Activated CD8-positive, alpha-beta memory T cell treated with anti-CD3 and anti-CD28 coated beads for 36 hours (primary cell): ENCODE measurements around the gene RTEL1. TPM values are rescaled to one million over a fixed set of nuclear protein-coding genes. Genes with fewer than 3 reads are reported as not detected.
"Not testable (repeated sequence)": the region's sequence is repeated elsewhere in the genome, so short reads cannot be mapped to it uniquely, and the experiment has no call there.

ENCODE experiments used
- CTCF ChIA-PET: fragments of 350-600 bp; sonication (Branson Sonifier 250); formaldehyde crosslinking; loops from one replicate; lab custom pipeline; 2021; ENCODE audit warnings: antibody characterized with exemption; lab: Charles Lee
- POLR2A ChIA-PET: fragments of 350-600 bp; sonication (Branson Sonifier 250); formaldehyde crosslinking; loops from one replicate; lab custom pipeline; 2021; ENCODE audit warnings: antibody characterized with exemption; lab: Charles Lee
- total RNA-seq, 2 experiments: library from RNA; stranded (reverse); gene quantifications; one replicate each; pipeline ENCODE4 v1.2.3, GENCODE V29; 2021

The RTEL1 gene
- total RNA-seq, 2 experiments from 2014 or later = 51.2 to 56.8 TPM

DNA sequence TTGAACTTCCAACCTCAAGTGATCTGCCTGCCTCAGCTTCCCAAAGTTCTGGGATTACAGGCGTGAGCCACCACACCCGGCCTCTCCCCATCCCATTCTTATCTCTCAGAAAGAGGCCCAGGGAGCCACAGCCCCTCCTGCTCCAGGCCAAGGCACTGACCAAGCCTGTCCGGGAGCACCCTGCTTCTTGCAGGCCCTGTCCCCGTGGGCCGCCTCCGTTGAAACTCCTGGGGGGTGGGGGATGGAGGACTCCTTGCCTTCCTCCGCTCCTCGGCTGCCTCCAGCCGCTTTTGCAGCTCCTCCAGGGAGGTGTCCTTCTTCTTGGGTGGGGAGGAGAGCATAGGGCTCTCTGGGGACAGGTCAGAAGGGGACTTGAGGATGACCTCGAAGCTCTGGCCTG is 14.6 kb upstream of the RTEL1 start:
- CTCF ChIA-PET = interaction anchor here (1.6 to 2.8 kb wide), 2 partner anchors 105 to 221 kb away, joined by 3 to 14 read pairs; partner anchors contain the start of gene PTK6
- POLR2A ChIA-PET = no interaction called here

DNA sequence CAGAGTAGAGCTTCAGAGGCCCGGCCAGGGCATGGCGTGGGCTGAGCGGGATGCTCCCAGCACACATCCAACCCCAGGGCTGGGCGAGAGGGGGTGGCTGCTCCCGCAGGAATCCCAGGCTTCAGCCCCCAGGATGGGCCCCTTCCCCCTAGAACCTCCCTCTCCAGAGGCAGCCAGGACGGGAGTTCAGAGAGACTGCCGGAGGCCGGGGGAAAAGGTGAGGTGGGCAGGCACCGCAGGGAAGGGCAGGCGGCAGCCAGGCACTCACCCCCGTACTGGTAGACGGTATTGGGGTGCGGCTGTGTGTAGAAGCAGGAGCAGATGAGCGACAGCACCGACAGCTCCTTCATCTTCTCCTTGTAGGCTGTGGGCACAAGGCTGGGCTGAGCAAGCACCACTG is 14.2 kb upstream of the RTEL1 start:
- POLR2A ChIA-PET = no interaction called here
- CTCF ChIA-PET = interaction anchor here (1.6 kb wide), 1 partner anchor 220 kb away, joined by 3 read pairs; no protein-coding TSS in a partner anchor

GRCh38 chr20:63645218-63645617 is 12.9 kb upstream of the RTEL1 start:
- ChIA-PET CTCF (no interaction called here), POLR2A (no interaction called here)

DNA sequence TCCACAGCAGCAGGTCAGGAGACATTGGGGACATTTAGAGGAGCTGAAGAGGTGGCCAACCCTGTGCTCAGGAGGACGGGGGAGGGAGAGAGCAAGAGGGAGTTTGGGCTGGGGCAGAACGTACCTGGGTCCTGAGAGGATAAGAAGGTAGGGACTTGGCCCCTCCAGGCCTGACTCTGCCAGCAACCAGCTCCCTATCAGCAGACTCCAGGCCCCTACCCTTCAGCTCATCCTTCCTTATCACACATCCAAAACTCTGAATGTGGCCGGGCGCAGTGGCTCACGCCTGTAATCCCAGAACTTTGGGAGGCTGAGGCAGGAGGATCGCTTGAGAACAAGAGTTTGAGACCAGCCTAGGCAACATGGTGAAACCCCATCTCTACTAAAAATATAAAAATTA is 9.9 kb upstream of the RTEL1 start:
- POLR2A ChIA-PET = no interaction called here

GRCh38 chr20:63648895-63649589 is 9.1 kb upstream of the RTEL1 start:
- POLR2A ChIA-PET = no interaction called here
- CTCF ChIA-PET = no interaction called here

More for the DNA sequence above, 9.9 kb upstream of the RTEL1 start:
- CTCF ChIA-PET = interaction anchor here (0.6 to 1.0 kb wide), 2 partner anchors 10 to 420 kb away, joined by 3 to 6 read pairs; partner anchors contain the start of gene RTEL1

DNA sequence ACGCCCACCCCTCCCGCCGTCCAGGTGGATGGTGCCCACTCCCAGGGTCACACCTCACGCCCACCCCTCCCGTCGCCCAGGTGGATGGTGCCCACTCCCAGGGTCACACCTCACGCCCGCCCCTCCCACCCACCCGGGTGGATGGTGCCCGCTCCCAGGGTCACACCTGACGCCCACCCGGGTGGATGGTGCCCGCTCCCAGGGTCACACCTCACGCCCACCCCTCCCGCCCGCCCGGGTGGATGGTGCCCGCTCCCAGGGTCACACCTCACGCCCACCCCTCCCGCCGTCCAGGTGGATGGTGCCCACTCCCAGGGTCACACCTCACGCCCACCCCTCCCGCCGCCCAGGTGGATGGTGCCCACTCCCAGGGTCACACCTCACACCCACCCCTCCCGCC is 7.6 kb upstream of the RTEL1 start:
- POLR2A ChIA-PET, CTCF ChIA-PET: not testable (repeated sequence)

DNA sequence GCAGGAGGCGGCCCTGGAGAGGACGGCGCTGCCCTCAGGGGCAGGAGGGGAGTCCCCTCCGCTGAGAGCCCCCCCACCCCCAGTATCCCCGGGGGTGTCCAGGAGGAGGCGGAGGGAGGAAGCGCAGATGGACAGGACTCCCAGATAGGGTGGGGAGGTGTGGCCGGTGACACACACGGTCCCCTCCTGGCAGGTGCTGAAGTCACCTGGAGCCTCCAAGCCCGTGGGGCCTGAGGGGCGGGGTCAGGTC is 6.2 kb upstream of the RTEL1 start:
- POLR2A ChIA-PET = interaction anchor here (1.3 kb wide), 1 partner anchor 10 kb away, joined by 8 read pairs; no protein-coding TSS in a partner anchor
- CTCF ChIA-PET = interaction anchor here (1.7 kb wide), 1 partner anchor 114 kb away, joined by 4 read pairs; the partner anchor contains the start of gene PTK6

- ChIA-PET CTCF (interaction anchor here (1.7 to 2.1 kb wide), 2 partner anchors 10 to 115 kb away, joined by 4 to 5 read pairs; partner anchors contain the start of gene PTK6), POLR2A (interaction anchor here (1.3 kb wide), 1 partner anchor 10 kb away, joined by 8 read pairs; no protein-coding TSS in a partner anchor)
Observed at GRCh38 chr20:63652192-63652980, 5.7 kb upstream of the RTEL1 start.

- CTCF ChIA-PET = interaction anchor here (0.6 to 2.1 kb wide), 4 partner anchors 11 to 320 kb away, joined by 3 to 5 read pairs (median 4); no protein-coding TSS in a partner anchor
- POLR2A ChIA-PET = interaction anchor here (0.5 to 1.1 kb wide), 3 partner anchors 26 to 79 kb away, joined by 3 to 4 read pairs (median 3); partner anchors contain the start of genes GMEB2 and HELZ2
Observed at GRCh38 chr20:63653041-63653973, 4.8 kb upstream of the RTEL1 start, which contains the start of gene STMN3. Gene STMN3, minus strand, starts transcription at chr20:63653424. Its CDS starts 79 bp downstream, at chr20:63653345.

- ChIA-PET CTCF (interaction anchor here (0.7 to 2.1 kb wide), 4 partner anchors 12 to 319 kb away, joined by 3 to 5 read pairs (median 4); no protein-coding TSS in a partner anchor), POLR2A (interaction anchor here (0.5 to 1.1 kb wide), 2 partner anchors 29 to 80 kb away, joined by 3 to 4 read pairs; partner anchors contain the start of gene HELZ2)
Observed at GRCh38 chr20:63653974-63654668, 4.0 kb upstream of the RTEL1 start.

GRCh38 chr20:63655249-63655648 is 2.9 kb upstream of the RTEL1 start:
- CTCF ChIA-PET = no interaction called here
- POLR2A ChIA-PET = no interaction called here

GRCh38 chr20:63656451-63656850 is 1.7 kb upstream of the RTEL1 start:
- ChIA-PET POLR2A (interaction anchor here (0.7 kb wide), 1 partner anchor 128 kb away, joined by 3 read pairs; no protein-coding TSS in a partner anchor), CTCF (no interaction called here)

GRCh38 chr20:63657260-63657936 is 714 bp upstream of the RTEL1 start:
- ChIA-PET POLR2A (interaction anchor here (1.0 to 1.7 kb wide), 6 partner anchors 15 to 208 kb away, joined by 3 to 10 read pairs (median 5); partner anchors contain the start of genes GMEB2, PPDPF, PTK6 and TPD52L2), CTCF (interaction anchor here (1.0 to 1.6 kb wide), 3 partner anchors 9 to 120 kb away, joined by 3 to 8 read pairs (median 6); partner anchors contain the start of gene PTK6)

- ChIA-PET POLR2A (interaction anchor here (0.8 to 1.7 kb wide), 7 partner anchors 17 to 206 kb away, joined by 3 to 10 read pairs (median 4); partner anchors contain the start of genes GMEB2, PPDPF, PTK6 and TPD52L2), CTCF (interaction anchor here (0.8 to 1.6 kb wide), 6 partner anchors 11 to 297 kb away, joined by 3 to 8 read pairs (median 3); partner anchors contain the start of genes PTK6 and UCKL1)
Observed at GRCh38 chr20:63658749-63659187, 656 bp downstream of the RTEL1 start.

DNA sequence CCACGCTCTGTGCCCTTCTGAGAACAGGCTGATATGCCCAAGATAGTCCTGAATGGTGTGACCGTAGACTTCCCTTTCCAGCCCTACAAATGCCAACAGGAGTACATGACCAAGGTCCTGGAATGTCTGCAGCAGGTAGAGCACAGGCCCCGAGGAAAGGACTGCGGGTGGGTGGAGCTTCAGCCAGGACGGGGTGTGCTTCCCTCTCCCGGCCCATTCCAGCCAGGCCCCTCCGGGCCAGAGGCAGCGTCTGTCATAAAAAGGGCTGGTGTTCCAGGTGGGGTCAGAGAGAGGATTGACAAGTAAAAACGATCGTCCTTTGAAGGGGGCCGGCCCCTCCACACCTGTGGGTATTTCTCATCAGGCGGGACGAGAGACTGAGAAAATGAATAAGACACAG is 1.3 kb downstream of the RTEL1 start:
- ChIA-PET POLR2A (no interaction called here), CTCF (no interaction called here)

DNA sequence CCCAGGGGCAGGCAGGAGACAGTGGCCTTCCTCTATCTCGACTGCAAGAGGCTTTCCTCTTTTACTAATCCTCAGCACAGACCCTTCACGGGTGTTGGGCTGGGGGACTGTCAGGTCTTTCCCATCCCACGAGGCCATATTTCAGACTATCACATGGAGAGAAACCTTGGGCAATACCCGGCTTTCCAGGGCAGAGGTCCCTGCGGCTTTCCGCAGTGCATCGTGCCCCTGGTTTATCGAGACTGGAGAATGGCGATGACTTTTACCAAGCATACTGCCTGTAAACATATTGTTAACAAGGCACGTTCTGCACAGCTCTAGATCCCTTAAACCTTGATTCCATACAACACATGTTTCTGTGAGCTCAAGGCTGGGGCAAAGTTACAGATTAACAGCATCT is 2.1 kb downstream of the RTEL1 start:
- ChIA-PET POLR2A (interaction anchor here (0.6 kb wide), 1 partner anchor 120 kb away, joined by 4 read pairs; no protein-coding TSS in a partner anchor), CTCF (interaction anchor here (0.9 to 1.1 kb wide), 2 partner anchors 9 to 120 kb away, joined by 3 read pairs; no protein-coding TSS in a partner anchor)
